ENCODE data around the gene ATF3.

The ATF3 gene

GRCh38 chr1:212608392-212608958 is at the start of gene ATF3:
TSS of gene ATF3 (plus strand) at chr1:212608761. CDS start at chr1:212615022, 6,261 bp downstream.
- FAIRE-seq = peak; percentile 98

GRCh38 chr1:212559929-212560328 is 48.6 kb upstream of the ATF3 start:
- no peak for FAIRE-seq

- FAIRE-seq = no peak
Observed at GRCh38 chr1:212560933-212561460, 47.6 kb upstream of the ATF3 start.

- FAIRE-seq = no peak
Observed at GRCh38 chr1:212561501-212561931, 47.0 kb upstream of the ATF3 start.

- no peak for FAIRE-seq
Observed at GRCh38 chr1:212562771-212563170, 45.8 kb upstream of the ATF3 start.

- no peak for FAIRE-seq
Observed at GRCh38 chr1:212565079-212565478, 43.5 kb upstream of the ATF3 start.

GRCh38 chr1:212565571-212566305 is 42.8 kb upstream of the ATF3 start:
- no peak for FAIRE-seq

- no peak for FAIRE-seq
Observed at GRCh38 chr1:212566522-212567479, 41.8 kb upstream of the ATF3 start.

- no peak for FAIRE-seq
Observed at GRCh38 chr1:212567638-212568037, 40.9 kb upstream of the ATF3 start.

GRCh38 chr1:212568978-212569537 is 39.5 kb upstream of the ATF3 start:
- FAIRE-seq = no peak

- no peak for FAIRE-seq
Observed at GRCh38 chr1:212574732-212575131, 33.8 kb upstream of the ATF3 start.

- FAIRE-seq = no peak
Observed at GRCh38 chr1:212575333-212575732, 33.2 kb upstream of the ATF3 start.

- no peak for FAIRE-seq
Observed at GRCh38 chr1:212578041-212578440, 30.5 kb upstream of the ATF3 start.

- no peak for FAIRE-seq
Observed at GRCh38 chr1:212581034-212581433, 27.5 kb upstream of the ATF3 start.

- FAIRE-seq = no peak
Observed at GRCh38 chr1:212582291-212582690, 26.3 kb upstream of the ATF3 start.

- FAIRE-seq = no peak
Observed at GRCh38 chr1:212582808-212583615, 25.5 kb upstream of the ATF3 start.

- no peak for FAIRE-seq
Observed at GRCh38 chr1:212583643-212584042, 24.9 kb upstream of the ATF3 start.

GRCh38 chr1:212584092-212584886 is 24.3 kb upstream of the ATF3 start:
- no peak for FAIRE-seq

GRCh38 chr1:212585210-212585609 is 23.4 kb upstream of the ATF3 start:
- FAIRE-seq = no peak

- FAIRE-seq = no peak
Observed at GRCh38 chr1:212586206-212587015, 22.1 kb upstream of the ATF3 start.
